Superior temporal gyrus (tissue), 1 donor: ENCODE data around the gene REST.
"Not testable (repeated sequence)": the region's sequence is repeated elsewhere in the genome, so short reads cannot be mapped to it uniquely, and the experiment has no call there.

Source experiments
- DNase-seq: peaks from one replicate; pipeline ENCODE4 v3.0.0-alpha.2; 2016; ENCODE audit errors: extremely low spot score

Gene REST, protein sequence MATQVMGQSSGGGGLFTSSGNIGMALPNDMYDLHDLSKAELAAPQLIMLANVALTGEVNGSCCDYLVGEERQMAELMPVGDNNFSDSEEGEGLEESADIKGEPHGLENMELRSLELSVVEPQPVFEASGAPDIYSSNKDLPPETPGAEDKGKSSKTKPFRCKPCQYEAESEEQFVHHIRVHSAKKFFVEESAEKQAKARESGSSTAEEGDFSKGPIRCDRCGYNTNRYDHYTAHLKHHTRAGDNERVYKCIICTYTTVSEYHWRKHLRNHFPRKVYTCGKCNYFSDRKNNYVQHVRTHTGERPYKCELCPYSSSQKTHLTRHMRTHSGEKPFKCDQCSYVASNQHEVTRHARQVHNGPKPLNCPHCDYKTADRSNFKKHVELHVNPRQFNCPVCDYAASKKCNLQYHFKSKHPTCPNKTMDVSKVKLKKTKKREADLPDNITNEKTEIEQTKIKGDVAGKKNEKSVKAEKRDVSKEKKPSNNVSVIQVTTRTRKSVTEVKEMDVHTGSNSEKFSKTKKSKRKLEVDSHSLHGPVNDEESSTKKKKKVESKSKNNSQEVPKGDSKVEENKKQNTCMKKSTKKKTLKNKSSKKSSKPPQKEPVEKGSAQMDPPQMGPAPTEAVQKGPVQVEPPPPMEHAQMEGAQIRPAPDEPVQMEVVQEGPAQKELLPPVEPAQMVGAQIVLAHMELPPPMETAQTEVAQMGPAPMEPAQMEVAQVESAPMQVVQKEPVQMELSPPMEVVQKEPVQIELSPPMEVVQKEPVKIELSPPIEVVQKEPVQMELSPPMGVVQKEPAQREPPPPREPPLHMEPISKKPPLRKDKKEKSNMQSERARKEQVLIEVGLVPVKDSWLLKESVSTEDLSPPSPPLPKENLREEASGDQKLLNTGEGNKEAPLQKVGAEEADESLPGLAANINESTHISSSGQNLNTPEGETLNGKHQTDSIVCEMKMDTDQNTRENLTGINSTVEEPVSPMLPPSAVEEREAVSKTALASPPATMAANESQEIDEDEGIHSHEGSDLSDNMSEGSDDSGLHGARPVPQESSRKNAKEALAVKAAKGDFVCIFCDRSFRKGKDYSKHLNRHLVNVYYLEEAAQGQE

DNA sequence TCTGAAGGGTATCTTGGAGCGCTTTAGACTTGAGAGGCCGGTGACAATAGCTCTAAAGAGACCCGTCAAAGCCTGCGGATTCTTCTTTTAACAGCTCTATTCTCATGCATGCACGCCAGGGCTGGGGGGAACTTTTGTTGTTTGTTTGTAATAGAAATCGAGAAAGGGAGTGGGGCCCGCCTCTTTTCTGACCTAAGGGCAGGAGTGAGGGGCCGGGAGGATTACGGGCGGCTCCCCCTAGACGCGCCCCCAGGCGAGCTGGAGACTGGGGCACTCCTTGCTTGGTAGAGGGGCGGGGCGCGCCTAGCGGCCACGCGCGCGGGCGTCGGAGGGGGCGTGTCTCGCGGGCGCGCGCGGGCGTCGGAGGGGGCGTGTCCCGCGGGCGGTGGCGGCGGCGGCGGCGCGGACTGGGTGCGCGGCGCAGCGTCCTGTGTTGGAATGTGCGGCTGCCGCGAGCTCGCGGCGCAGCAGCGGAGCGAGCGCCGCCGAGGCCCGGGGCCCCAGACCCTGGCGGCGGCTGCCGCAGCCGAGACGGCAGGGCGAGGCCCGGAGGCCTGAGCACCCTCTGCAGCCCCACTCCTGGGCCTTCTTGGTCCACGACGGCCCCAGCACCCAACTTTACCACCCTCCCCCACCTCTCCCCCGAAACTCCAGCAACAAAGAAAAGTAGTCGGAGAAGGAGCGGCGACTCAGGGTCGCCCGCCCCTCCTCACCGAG is at the start of gene REST:
REST (plus strand) TSS at position 412 of the 717 bp plus-strand sequence. CDS start 2,739 bp downstream, outside the sequence.
- peak; percentile 48 for DNase-seq

DNA sequence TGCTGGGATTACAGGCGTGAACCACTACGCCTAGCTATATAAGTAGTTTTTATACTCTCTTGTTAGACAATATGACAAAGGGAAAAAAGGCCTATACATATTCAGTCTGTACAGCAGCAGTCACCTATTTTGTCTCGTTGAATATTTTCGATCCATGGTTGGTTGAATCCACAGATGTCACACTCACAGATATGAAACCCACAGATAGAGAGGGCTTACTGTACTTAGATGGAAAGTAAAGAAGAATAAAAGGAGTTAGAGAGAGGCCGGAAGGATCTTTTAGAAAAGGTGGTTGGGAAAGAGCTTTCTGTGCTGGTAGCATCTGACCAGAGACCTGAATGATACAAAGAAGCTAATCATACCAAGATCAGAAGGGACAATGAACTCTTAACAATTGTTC is 47.9 kb upstream of the REST start:
- DNase-seq, result no peak

DNA sequence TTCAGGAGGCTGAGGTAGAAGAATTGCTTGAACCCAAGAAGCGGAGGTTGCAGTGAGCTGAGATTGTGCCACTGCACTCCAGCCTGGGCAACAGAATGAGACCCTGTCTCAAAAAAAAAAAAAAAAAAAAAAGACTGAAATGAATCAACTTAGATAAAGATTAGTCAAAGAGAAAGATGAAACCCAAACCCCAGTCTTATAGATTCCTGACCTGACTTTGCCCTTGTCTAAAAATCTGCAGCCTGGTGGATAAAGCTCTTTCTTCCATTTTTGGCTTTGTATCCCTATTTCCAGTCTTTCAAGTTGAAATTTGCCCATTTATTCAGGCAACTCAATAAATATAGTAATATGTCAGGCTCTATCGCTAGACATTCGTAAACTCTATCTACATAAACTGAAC is 46.9 kb upstream of the REST start:
- no peak for DNase-seq

DNA sequence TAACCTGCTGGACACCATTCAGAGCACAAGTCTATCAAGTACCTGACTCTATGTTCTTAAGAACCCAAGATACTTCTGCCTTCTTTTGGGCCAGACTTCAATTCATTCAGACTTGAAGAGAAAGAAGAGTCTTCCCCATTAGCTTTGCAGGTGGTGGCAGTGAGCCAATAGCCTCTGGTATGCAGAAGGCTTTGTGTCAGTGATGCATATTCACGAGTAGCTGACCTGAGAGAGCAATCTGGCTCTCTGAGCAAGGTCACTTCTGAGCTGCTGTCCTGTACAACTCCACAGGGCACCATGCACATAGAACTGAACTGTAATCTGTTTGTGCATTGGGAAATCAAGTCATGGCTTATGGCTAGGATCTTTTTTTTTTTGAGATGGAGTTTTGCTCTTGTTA is 46.3 kb upstream of the REST start:
- DNase-seq, result no peak

DNA sequence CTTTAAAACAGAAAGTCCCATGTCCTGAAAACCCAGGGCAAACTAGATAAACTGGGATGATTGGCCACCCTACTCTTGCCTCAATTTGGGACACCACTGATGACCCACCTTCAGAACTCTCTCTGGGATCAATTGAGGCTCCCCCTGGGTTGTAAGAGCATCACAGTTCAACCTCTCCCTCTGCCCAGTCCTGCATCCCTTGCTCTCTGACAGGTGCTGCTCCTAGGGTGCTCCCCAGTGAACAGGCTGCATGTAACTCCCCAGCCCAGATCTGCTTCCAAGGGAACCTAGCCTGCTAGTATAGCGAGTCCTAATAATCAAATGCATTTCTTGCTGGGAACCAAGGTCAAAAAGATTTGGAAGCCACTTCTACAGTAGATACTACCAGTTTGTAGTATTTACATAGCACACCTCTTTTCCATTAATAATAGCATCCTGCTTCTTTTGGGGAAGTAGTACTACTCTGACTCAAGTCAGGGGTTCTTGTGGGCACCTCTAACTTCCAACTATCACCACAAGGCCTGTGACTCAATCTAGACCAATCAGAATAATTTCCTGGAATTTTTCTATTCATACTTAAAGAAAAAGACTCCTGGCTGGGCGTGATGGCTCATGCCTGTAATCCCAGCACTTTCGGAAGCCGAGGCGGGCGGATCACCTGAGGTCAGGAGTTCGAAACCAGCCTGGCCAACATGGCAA is 44.1 kb upstream of the REST start:
- no peak for DNase-seq

DNA sequence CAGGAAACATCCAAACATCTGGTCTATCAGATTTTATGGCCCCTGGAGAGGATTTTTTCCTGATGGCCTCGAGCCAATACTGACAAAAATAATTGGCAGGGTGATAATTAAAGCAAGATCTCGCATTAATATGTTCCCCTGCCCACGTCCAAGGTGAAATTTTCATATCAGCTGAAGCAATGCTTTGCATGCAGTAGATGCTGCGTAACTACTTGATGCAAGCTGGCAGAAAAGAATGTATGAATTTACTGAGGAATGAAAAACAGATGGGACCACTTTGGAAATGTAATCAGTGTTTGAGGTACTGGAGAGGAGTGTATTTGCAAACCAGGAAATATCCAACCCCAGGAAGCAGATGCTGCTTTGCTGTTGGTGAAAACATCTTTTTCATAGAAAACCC is 36.8 kb upstream of the REST start:
- no peak for DNase-seq

DNA sequence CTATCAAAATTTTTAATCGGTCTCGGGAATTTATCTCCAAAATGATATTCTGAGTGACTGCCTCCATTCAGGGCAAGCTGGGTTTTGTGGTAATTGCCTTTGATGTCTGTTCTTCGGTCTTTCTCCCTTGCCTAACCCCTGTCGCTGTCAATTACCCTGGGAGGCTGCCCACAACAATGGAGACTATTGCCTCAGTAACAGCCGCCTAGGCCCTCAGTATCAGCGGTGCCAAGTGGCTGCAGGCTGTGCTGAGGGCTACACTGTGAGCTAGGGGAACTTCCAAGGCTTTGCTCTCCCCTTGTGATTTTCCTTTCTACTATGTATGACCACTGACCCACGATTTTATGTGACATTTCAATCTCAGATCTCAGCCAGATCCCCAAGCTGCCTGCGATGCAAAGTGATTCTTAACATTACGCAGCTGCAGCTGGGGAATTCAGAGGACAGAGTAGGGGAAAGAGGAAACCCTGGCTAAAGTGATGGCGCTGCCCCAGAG is 36.3 kb upstream of the REST start:
- peak; percentile 37 for DNase-seq

DNA sequence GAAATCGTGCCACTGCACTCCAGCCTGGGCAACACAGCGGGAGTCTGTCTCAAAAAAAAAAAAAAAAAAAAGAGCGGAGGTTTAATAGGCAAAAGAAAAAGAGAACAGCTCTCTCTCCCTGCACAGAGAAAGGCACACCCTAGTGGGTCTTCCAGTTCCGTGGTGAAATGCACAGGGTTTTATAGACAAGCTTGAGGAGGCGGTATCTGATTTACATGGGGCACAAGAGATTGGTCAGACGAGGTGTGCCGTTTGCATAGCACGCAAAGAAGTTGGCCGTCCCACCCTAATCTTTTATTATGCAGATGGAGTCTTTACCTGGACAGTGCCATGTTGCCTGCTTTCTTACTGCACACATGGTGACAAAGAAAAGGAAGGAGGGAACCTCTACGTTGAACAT is 33.5 kb upstream of the REST start:
- no peak for DNase-seq

DNA sequence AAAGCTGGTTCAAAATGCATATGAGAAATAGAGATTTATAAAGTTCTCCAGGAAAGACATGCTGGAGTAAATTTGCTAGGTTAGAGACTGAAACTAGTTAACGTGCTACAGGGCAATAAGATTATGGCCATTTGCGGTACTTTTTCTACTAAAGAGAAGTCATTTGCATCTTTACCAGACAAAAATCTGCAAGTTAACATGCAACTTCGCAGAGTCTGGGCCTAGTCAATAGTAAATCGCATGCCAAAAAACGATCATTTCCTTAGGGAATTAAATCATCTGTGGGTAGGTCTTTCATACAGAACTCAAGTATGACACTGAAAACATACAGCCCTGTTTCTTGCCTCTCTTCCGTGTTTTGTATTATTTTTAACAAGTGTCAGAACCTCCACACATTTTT is 32.8 kb upstream of the REST start:
- DNase-seq, result no peak

DNA sequence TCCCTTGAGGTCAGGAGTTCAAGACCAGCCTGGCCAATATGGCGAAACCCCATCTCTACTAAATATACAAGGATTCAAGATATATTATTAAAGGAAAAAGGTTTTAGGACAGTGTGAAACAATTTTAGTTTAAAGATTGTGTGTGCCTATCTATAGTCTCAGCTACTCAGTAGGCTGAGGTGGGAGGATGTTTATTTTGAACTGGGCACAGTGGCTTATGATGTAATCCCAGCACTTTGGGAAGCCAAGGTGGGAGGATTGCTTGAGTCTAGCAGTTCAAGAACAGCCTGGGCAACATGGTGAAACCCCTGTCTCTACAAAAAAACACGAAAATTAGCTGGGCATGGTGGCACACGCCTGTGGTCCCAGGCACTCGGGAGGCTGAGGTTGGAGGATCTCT is 31.4 kb upstream of the REST start:
- DNase-seq, result no peak

DNA sequence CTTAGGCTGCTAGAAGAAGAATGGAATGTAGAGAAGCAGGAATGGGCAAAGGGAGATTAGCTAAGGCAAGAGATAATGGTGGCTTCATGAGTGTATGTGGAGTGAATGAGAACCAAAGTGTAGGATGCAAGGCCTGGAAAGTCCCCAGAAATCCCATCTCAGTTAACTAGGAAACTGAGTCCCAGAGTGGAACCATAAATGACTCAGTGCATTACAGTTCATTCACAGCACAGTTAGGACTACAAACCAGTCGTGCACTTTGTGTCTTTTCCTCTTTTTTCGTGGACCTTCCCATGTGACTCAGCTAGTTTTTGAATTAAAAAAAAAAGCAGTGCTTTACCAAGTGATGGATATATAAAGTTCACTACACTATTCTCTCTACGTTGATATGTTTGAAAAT is 27.7 kb upstream of the REST start:
- peak; percentile 1 for DNase-seq

DNA sequence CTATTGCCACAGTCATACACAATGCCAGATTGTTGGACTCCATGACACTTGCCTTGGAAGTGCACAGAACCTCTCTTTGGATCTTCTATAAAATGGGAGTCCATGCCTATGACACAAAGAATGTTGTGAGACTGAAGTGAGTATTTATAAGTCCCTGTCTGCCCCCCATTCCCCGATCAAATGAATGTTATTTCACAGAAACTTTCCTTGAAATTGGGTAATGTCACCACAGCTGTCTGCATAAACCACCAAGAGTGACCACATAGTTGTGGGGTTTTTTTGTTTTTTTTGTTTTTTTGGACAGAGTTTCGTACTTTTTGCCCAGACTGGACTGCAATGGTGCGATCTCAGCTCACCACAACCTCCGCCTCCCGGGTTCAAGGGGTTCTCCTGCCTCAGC is 27.1 kb upstream of the REST start:
- no peak for DNase-seq

DNA sequence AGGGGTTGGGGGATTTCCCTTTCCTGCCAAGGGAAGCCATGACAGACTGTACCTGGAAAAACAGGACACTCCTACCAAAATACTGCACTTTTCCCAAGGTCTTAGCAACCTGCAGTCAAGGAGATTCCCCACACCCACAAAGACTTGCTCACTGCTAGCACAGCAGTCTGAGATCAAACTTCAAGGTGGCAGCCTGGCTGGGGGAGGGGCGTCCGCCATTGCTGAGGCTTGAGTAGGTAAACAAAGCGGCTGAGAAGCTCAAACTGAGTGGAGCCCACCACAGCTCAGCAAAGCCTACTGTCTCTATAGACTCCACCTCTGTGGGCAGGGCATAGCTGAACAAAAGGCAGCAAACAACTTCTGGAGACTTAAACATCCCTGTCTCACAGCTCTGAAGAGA is 23.2 kb upstream of the REST start:
- not testable (repeated sequence) for DNase-seq

DNA sequence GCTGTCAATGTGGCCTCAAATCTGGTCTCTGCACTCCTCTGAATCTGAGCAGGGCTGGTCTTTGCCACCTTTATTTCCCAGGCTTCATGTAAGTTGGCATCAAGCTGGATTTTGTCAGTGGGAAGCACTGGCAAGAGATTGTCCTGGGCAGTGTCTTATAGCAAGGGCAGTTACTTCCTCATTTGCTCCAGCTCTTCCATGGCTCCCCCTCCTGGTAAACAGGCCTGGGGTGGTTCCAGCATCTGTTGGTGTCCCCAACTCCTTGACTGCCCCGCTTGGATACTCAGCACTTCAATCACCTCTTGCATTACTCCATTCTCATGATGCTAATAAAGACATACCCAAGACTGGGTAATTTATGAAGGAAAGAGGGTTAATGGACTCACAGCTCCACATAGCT is 15.0 kb upstream of the REST start:
- no peak for DNase-seq

DNA sequence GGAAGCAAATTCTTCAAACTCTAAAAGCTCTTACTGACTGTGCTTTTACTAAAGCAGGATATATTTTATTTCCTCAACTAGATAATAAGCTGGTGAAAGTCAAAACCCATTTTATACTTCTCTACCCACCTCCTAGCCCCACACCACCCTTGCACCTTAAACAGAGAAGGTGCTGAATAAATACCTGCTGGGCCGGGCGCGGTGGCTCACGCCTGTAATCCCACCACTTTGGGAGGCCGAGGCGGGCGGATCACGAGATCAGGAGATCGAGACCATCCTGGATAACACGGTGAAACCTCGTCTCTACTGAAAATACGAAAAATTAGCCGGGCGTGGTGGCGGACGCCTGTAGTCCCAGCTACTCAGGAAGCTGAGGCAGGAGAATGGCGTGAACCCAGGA is 9.9 kb upstream of the REST start:
- not testable (repeated sequence) for DNase-seq

DNA sequence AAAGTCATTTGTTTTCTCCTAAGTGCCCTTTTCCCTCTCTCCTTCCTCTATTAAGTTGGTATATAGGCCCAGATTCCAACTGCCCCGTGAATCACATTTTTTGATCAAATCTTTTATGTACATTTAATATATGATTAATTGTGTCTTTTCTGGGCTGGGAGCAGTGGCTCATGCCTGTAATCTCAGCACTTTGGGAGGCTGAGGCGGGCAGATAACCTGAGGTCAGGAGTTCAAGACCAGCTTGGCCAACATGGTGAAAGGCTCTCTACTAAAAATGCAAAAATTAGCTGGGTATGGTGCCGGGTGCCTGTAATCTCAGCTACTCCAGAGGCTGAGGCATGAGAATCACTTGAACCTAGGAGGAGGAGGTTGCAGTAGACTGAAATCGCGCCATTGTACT is 7.5 kb upstream of the REST start:
- not testable (repeated sequence) for DNase-seq

DNA sequence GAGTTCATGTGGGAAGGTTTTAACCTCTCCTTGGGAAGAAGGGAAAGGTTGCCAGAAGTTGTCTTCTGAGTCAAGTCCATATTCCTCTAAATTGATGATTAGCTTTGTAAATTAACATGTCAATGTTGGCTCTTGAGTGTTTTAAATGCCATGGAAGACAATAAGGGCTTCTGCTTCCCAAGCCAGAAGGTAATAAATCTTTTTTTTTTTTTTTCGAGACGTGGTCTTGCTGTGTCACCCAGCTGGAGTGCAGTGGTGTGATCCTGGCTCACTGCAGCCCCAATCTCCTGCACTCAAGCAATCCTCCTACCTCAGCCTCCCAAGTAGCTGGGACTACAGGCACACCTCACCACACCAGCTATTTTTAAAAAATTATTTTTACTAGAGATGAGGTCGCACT is 5.0 kb upstream of the REST start:
- DNase-seq, result no peak

DNA sequence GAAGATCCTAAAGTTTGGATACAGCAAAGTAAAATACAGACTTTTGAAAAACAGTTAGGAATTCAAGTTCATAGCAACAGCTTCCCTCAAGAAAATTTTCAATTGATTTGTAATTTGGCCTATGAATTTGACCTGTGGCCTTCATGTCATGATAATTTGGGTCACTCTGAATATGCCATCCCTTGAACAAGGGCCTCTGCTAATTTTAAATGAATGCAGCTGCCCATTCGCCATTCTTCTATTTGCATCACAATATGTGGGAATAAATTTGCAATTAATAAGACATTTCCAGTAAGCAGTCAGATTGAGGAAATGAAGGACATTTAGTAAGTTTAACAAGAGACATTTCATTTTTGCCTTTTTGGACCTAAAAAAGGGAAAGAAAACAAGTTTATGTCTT is 1.9 kb upstream of the REST start:
- DNase-seq, result no peak

DNA sequence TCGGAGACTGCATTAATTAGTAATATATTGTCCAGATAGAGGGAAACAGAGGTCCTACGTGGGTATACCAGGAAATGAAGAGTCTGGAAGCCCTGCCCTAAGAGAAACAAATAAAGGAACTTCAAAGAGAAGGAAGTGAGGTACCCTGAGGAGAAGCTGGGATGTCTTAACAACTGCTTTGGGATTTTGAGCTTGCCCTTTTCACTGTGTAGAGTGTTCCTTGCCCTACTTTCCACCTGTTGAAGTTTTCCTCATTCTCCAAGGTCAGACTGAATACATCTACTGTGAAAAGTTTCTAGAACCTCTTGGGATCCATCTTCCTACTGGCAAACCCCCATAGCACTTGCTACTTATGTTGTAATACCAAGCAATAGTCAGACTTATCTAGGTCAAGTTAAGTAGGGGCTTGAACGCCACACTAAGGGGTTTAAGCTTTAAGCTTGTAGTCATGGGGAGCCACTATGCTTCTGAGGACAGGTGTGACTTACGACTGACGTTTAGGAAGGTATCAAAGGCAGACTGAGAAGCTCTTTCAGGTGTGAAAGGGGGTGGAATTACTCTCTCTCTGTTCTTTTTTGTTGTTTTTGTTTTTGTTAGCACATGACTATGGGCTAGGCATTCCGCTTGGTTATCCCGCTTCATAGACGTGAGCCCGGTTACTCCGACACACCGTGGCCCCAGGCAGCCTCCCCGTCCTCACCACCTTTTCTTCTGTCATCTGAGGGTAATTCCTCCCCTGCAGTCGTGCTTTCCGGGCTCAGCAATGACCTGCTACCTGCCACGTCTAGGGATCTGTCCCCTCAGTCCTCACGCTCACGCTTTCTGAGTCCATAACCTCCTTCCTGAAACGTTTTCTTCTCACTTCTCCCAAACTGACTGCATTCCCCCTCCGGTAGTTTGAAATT is 959 bp upstream of the REST start:
- peak; percentile 18 for DNase-seq
